LNCaP clone FGC (cell line): ENCODE results near the gene MGAT5.

Experiments
- DNase-seq: peaks from one replicate; pipeline ENCODE4 v3.0.0-alpha.2; 2011; ENCODE audit warnings: low read depth
- H3K4me3 ChIP-seq: 2 replicates; pipeline ENCODE4 v1.5.1; 2011; ENCODE audit warnings: mild to moderate bottlenecking, low read depth, low read length, control low read depth
- TF ChIP-seq, protein P1 (sequence below): IDR thresholded peaks from 2 replicates; pipeline ENCODE4 v1.5.1; 2012; ENCODE audit warnings: mild to moderate bottlenecking; ENCODE audit not compliant: control insufficient read depth, insufficient read depth; ENCODE audit errors: extremely low read depth

The MGAT5 gene

DNA sequence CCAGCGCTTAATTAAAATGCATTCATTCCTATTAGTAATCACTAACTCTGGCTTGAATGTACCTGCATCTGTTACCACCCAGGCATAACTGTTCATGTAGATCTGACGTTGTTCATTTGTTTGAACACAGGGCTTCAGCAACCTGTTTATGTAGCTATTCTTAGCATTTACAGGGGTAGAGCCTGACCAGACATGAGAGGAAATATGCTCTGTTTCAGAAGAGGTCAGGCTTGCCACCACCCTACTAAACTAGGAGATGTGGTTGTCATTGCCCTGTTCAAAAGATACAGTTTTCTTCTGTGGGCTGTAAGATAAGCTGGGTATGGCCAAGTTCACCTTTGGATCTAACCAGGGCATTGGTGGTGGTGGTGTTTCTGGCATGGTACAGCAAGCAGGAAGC, 8.8 kb downstream of the MGAT5 start:
- H3K4me3 ChIP-seq: no peak overlapping the region
- TF ChIP-seq, protein P1, sequence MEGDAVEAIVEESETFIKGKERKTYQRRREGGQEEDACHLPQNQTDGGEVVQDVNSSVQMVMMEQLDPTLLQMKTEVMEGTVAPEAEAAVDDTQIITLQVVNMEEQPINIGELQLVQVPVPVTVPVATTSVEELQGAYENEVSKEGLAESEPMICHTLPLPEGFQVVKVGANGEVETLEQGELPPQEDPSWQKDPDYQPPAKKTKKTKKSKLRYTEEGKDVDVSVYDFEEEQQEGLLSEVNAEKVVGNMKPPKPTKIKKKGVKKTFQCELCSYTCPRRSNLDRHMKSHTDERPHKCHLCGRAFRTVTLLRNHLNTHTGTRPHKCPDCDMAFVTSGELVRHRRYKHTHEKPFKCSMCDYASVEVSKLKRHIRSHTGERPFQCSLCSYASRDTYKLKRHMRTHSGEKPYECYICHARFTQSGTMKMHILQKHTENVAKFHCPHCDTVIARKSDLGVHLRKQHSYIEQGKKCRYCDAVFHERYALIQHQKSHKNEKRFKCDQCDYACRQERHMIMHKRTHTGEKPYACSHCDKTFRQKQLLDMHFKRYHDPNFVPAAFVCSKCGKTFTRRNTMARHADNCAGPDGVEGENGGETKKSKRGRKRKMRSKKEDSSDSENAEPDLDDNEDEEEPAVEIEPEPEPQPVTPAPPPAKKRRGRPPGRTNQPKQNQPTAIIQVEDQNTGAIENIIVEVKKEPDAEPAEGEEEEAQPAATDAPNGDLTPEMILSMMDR: no peak
- DNase-seq: no peak

DNA sequence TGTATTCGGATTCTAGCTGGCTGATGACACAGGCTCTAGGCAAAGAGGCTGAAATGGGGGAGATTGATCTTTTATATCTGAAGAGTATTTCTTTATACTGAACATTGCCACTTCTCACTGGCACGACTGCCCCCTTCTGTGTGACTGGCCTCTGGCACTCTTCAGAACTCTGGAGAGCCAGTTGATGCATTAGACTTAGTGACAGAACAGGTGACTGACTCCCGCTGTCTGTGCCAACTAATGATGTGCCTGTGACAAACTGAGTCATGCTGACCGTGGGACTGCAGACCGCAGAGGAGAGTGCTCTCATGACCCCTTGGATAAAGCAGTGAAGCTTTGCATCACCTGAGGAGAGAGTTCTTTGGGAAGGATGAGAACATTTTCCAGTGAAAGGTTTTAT, 14.4 kb downstream of the MGAT5 start:
- no peak for DNase-seq
- no peak overlapping the region for H3K4me3 ChIP-seq
- TF ChIP-seq, protein P1: no peak

DNA sequence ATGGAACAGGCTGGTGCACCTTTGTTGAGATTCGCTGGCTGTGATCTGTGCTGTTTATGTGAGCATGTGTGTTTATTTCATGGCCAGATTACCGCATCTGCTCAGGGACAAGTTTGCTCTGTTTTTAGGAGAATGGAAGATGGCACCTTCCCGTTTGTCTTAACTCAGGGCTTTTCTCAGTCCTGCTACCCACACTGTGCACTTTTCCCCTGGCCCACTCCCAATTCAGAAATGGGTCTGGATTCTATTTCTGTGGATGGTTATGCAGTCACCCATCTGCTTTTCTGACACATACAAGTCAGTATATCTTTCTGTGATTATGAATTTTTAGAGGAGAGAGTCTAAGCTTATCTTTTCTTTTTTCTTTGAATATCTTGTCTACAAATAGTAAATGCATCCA, 15.4 kb downstream of the MGAT5 start:
- H3K4me3 ChIP-seq: no peak overlapping the region
- TF ChIP-seq, protein P1: no peak
- no peak for DNase-seq

DNA sequence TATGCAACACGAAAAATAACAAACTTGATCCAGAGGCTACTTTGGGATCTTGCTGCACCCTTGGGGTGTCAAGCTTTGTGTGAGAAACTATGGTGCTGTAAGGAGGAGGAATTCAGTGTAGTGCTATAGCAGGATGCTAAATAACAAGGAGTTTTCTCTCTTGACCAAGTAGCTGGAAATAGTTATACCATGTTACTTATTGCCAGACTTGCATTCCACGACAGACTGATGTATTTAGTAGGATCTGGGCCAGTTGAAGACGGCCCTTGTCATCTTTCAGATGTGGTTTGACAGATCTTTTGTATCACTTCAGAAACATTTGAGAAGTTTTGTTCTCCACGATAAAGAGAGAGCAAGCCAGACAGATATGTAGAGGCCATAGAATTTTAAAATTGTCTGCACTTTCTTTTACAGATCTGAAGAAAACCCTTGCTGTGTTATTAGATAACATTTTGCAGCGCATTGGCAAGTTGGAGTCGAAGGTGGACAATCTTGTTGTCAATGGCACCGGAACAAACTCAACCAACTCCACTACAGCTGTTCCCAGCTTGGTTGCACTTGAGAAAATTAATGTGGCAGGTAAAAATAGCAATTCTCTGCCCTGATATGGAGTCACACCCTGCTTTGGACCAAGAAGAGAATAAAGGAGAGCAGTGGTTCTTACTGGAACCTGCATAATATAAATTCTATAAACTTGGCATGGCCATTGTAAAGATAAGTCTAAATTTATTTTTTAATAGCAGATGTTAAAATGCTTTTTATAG, 16.3 kb downstream of the MGAT5 start:
- no peak for DNase-seq
- H3K4me3 ChIP-seq: no peak overlapping the region
- TF ChIP-seq, protein P1: no peak

DNA sequence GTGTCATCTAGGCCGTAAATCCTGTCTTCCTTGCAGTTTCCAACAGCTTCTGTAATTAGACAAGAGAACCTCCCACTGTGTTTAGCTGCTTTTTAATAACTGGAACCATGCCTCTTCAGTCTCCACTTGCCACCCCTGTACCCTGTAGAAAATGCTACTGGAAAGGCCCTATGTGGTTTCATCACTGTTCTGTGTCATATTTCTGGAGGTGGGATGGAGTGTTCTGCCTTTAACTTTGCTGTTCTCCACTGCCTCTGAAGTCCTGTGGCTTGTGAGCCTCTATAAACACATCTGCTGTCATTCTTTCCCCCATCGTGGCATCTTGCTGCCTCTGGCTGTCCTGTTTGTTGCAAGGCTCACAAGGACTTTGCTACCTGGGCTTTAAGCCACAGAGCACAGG, 17.9 kb downstream of the MGAT5 start:
- TF ChIP-seq, protein P1: no peak
- no peak for DNase-seq
- no peak overlapping the region for H3K4me3 ChIP-seq

DNA sequence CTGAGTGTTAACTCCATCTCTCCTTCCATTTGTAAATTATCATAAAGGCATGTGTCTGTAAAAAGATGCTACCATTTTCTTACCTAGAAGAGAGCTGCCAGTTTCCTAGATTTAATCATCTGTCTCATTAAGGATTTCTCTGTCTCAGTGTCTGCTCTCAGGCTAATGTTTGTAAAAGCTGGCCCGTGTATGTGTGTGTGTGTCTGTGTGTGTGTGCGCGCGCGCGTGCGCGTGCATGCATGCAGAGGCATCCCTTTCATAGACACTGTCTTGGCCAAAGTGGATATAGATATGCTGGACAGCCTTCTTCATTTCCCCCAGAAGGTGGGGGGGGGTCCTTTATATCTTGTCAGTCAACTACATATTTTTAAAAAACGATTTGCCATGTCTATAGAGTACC, 18.9 kb downstream of the MGAT5 start:
- no peak overlapping the region for H3K4me3 ChIP-seq
- no peak for DNase-seq
- TF ChIP-seq, protein P1: no peak

DNA sequence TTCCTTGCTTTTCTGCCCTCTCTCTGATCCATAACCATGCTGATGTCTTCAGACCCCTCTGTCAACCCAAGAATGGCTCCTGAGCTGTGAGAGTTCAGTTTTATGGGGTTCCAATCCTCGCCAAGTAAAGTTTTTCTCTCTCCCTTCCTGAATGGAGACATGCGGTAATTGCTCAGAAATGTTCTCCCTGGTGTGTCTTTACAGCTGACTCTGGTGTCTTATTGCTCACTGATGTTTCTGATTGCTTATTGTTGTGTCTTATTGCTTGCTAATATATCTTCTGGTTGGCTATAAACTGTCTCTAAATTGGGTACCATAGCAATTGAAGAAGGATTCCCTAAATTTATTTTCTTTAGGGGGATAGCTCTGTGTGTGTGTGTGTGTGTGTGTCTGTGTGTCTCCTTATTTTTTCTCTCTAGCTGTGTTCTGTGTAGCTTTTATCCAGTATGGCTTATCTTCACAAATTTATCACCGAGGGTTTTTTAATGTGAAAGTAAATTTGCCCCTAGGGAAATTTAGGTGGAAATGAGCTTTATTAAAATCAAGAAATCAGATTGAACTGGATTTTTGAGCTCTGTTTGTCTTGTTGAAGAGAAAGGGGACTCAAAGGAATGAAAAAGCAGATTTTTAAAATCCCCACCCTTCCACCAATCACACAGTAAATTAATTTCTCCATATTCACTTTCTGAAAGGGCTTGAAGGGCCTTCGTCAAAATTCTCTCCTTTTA, 19.5 kb downstream of the MGAT5 start:
- H3K4me3 ChIP-seq: no peak overlapping the region
- DNase-seq: no peak
- TF ChIP-seq, protein P1: no peak
